ENCODE data around the gene PYGM.

PYGM gene

DNA sequence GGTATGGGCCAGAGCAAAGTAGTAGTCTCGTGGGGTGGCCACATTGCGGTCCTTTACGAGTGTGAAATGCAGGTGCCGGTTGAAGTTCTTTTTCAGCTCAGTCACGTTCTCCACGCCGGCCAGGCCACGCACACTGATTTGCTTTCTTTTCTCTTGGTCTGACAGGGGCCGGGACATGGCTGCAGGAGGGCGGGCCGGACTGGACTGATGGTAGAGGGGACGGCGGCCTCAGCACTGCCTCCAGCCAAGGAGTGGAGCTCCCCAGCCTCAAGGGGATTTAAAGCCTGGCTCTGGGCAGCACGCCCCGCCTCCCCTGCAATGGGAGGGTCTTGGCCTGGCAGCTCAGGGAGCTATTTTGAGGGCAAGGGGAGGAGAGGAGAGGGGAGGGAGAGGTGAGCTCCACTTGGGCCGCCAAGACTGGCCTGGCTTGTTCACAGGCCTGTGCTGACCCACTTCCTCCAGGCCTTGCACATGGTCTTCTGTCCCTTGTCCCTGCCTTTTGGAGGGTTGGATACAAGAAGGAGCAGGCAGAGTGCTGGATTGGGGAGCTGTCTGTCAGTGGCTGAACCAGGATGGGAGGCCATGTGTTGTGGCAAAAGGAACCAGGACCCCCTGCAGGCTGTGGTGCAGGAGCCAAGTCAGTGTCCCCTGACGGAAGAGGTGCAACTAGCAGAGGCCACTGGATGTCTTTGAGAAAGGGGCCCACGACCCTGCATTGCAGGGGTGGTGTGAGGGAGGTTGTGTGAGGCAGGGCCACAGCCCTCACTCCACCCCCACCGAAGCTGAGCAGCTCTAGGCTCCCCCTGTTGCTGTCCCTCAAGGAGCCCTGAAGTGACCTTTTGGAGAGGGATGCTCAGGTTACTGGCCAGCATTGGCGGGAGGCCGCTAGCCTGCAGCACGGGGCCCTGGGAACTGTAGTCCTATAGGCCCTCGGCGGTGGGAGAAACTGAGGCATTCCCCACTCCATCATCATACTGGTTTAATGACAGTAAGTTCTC, at the start of gene PYGM:
TSS of gene PYGM (minus strand) at position 253 of the 998 bp plus-strand sequence. CDS start at position 177, 76 bp downstream.
- DNase-seq (ENCODE audit: low spot score): peak; percentile 61

- no peak for DNase-seq (ENCODE audit: low spot score)
Measured at GRCh38 chr11:64805481-64805880, 45.7 kb upstream of the PYGM start.

GRCh38 chr11:64804346-64805210, 44.8 kb upstream of the PYGM start:
- no peak for DNase-seq (ENCODE audit: low spot score)

DNA sequence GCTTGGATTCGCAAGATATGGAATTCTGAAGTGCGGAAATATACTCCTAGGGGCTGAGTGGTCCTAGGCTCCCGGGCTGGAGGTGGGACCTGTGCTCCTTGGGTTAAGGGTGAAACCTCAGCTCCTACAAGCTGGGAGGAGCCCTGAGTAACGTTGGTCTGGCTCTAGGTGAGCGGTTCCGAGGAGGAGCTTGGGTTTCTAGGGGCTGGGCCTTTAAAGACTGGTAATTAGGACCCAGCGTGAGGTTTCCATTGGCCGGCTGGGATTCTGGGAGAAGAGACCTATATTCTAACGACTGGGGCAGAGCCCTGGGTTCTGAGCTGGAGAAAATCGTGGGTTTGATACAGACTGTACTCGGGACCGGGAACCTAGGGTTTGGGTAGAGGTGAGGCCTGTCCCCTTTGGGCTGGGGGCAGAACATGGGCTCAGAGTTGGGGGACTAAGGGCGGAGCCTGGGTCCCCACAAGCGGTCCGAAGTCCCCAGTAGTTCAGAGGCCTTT, 44.1 kb upstream of the PYGM start:
- no peak for DNase-seq (ENCODE audit: low spot score)

GRCh38 chr11:64803158-64803845, 43.5 kb upstream of the PYGM start, which contains the start of gene MAP4K2:
TSS of gene MAP4K2 (minus strand) at chr11:64803214. CDS start at chr11:64803149, 65 bp downstream.
- peak; percentile 82 for DNase-seq (ENCODE audit: low spot score)

DNA sequence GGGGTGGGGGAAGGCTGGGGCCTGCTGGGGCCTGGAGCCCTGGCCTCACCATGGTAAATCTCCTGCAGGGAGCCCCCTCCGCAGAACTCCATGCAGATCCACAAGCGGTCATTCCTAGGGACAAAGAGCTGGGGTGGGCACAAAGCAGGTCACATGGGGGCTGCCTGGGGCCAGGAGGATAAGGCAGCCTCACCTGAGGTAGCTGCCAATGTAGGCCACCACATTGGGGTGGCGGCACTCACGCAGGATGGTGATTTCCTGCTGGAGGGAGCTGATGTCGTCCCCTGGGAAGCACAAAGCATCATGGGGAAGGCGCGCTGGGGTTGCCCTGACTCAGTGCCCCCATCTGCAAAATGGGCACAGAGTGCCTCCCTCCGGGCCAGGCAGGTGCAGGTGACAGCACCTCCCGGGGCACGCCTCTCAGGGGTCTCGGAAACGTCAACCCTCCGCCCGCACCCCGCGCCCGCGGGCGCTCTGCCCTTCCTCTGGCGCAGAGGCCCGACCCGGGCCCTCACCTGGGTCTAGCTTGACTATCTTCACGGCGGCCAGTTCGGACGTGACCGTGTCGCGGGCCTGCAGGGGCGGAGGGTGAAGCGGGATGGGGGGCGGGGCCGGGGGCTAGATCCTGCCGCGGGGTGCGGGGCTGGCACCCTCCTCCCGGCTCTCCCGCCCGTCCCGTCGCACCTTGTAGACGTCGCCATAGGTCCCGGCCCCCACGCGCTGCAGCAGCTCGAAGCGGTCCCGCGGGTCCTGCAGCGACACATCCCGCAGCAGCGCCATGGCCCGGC, 42.8 kb upstream of the PYGM start:
- DNase-seq (ENCODE audit: low spot score): no peak

DNA sequence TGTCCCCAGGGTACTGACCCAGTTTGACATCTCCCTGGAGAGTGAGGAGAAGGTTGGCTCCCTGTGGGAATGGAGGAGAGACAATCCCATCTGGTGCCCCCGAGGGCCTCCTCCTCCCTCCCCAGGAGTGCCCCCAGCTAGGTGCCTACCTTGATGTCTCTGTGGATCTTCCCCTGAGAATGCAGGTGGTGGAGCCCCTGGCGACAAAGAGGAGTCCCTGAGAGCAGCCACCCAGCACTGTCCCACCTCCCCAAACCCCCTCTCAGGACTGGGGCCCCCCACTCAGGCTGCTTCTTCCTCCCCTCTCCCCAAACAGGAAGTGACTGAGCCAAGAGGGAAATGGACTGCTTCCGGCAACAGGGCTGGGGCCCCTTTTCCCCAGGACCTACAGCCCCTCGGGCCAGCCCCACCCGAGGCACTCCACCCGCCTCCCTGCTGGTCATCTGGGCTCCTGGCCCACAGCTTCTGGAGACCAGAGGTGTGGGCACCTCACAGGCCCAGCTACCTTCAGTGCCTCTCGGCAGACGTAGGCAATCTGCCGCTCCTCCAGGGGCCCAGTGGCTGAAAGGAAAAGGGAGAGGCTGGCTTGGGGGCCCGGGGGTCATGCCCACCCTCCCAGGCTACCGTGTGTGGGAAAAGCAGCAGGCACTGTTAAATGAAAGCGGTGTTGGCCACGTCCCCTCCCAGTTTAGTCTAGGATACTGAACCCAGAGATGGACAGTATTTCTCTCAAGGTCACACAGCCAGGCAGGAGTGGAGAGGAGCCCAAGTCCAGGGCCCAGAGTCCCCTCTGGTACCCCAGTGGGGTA, 42.0 kb upstream of the PYGM start:
- no peak for DNase-seq (ENCODE audit: low spot score)

GRCh38 chr11:64801158-64801464, 41.3 kb upstream of the PYGM start:
- no peak for DNase-seq (ENCODE audit: low spot score)

- no peak for DNase-seq (ENCODE audit: low spot score)
Measured at GRCh38 chr11:64800303-64801157, 40.8 kb upstream of the PYGM start.

DNA sequence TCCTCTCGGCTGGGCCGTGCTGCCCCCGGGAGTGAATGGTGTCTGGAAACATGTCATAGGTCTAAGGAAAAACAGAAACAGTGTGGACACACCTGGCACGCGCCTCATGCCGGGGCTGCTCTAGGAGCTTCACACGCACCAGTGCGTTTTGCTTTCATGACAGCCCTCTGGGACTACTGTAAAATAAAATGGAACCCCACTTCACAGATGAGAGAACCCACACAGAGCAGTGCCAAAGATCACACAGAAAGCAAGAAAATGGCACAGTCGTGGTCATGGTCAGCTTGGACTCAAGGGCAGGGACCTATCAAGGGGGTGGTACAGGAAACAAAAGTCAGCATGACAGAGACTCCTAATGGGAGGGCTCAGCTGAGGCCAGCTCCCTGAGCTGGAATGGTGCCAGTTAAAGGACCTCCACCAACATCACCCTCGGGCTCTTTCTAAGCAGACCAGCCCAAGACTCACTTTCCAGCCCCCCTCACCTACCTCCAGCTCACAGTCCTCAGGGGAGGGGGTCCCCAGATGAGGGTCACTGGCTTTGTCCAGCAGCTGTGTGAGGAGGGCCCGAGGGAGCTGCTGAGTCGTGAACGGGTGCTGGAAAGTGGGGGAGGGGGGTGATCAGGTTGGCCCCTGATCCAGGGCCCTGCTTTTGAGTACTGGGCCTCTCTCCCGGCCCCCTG, 40.0 kb upstream of the PYGM start:
- DNase-seq (ENCODE audit: low spot score): no peak

- DNase-seq (ENCODE audit: low spot score): no peak
Measured at GRCh38 chr11:64799256-64799622, 39.5 kb upstream of the PYGM start.

- DNase-seq (ENCODE audit: low spot score): no peak
Measured at GRCh38 chr11:64796757-64797541, 37.2 kb upstream of the PYGM start.

DNA sequence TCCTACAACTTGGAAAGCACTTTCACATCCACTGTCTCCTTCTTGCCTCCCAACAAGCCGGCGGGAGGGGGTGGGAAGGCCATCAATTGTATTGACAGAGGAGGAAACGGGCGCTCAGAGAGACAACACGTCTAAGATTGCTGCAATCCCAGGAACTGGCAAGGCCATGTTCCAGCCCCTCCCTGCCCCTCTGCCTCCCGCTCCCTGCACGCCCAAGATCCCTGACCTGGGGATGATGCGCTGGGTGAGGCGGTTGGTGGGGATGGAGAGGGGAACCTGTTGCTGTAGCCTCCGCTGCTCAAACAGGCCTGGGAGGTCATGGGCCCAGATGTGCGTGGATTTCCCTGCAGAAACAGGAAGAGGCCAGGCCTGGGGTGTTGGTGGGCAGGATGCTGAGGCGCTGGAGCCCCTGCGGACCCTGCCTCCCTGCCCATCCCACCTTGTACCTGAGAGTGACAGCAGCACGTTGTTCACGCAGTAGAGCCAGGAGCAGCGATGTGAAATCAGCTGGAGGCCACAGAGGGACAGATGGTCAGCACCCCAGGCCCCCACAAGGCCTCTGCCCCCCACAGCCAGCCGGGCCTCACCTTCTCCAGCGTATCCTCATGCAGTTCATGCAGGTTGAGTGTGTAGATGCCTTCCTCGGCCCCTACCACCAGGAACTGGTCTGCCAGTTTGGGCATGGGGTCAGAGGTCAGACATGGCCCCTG, 36.4 kb upstream of the PYGM start:
- no peak for DNase-seq (ENCODE audit: low spot score)

- DNase-seq (ENCODE audit: low spot score): no peak
Measured at GRCh38 chr11:64794526-64794925, 34.8 kb upstream of the PYGM start.

- no peak for DNase-seq (ENCODE audit: low spot score)
Measured at GRCh38 chr11:64793271-64794160, 33.7 kb upstream of the PYGM start.

DNA sequence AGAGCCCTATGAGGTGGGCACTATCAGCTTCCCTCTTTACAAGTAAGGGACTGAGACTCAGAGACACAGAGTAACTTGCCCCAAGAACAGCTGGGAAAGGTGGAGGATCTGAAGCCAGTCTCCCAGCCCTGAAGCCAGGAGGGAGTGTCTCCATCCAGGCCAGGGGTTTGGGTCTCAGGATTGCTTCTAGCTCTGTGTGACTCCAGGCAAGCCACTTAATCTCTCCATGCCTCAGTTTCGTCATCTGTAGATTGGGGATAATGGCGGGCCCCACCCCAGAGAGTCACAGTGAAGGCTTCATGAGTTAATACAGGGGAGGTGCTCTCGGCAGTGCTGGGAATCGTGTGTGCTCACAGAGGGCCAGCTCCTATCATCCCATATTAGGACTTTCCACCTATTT, 32.7 kb upstream of the PYGM start:
- no peak for DNase-seq (ENCODE audit: low spot score)

Measured in pons (tissue), 1 donor.